Measurements from ENCODE around the gene ANO9. TPM values are rescaled to one million over a fixed set of nuclear protein-coding genes. Genes with fewer than 3 reads are reported as not detected.

Gene ANO9
- total RNA-seq, 4 donors from 2014 or later: 0.11 to 0.42 (median 0.32) TPM; not detected in 1

DNA sequence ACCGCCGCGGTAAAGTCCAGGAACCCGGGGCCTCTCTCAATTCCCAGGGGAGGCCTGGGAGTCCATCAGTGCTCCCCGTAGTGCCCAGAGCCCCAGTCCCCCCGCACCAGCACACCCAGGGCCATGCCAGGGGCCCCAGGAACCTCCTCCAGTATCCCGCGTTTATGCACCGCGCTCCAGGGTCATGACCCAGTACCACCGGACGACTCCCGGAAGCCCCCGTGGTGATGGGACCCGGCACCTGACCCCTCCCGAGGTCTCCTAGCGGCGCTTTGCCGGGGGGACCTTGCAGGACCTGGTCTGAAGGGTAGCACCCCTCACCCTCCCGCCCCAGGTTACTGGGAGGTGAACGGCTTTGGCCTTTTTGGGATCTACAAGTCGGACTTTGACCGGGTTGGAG lies 61.3 kb downstream of the ANO9 start:
- DNase-seq (ENCODE audit: extremely low spot score): no peak
- H3K27me3 ChIP-seq: peaks cover 0 to 29% (median 0%) of the 10 kb centered on the region in 4 donors
- no peaks in the 10 kb centered on the region for H3K4me1 ChIP-seq
- no peak for TF ChIP-seq POLR2A (IDR thresholded peaks at IDR 0.05; ENCODE audit: low read depth)
- TF ChIP-seq EP300 (IDR thresholded peaks at IDR 0.05): no peak
- TF ChIP-seq, protein P1, sequence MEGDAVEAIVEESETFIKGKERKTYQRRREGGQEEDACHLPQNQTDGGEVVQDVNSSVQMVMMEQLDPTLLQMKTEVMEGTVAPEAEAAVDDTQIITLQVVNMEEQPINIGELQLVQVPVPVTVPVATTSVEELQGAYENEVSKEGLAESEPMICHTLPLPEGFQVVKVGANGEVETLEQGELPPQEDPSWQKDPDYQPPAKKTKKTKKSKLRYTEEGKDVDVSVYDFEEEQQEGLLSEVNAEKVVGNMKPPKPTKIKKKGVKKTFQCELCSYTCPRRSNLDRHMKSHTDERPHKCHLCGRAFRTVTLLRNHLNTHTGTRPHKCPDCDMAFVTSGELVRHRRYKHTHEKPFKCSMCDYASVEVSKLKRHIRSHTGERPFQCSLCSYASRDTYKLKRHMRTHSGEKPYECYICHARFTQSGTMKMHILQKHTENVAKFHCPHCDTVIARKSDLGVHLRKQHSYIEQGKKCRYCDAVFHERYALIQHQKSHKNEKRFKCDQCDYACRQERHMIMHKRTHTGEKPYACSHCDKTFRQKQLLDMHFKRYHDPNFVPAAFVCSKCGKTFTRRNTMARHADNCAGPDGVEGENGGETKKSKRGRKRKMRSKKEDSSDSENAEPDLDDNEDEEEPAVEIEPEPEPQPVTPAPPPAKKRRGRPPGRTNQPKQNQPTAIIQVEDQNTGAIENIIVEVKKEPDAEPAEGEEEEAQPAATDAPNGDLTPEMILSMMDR (IDR thresholded peaks at IDR 0.05): no peak
- TF ChIP-seq POLR2AphosphoS5 (IDR thresholded peaks at IDR 0.05): no peak
- no peak overlapping the region for H3K27ac ChIP-seq (replicated peaks in 1 of 4)
- peaks cover 0 to 25% (median 2%) of the 10 kb centered on the region in 4 donors for H3K36me3 ChIP-seq
- H3K4me3 ChIP-seq: no peak overlapping the region
- 91% methylated on average over 11 of the region's 23 CpGs for WGBS
- intact Hi-C loops (cut with DNase I): no loop called here
- no peaks in the 10 kb centered on the region for H3K9me3 ChIP-seq

DNA sequence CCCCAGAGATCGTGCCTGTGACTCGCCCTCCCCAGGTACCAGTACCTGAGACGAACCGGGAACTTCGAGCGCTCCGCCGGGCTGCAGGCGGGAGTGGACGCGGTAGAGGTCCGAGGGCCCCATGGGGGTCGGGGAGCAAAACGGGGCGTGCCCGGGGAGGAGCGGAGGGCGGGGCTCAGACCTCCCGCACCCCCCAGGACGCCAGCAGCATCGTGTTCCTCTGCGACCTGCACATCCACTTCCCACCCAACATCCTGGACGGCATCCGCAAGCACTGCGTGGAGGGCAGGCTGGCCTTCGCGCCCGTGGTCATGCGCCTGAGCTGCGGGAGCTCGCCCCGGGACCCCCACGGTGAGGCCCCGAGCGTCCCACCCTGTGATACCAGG lies 61.7 kb downstream of the ANO9 start:
- no peak for DNase-seq (ENCODE audit: extremely low spot score)
- intact Hi-C loops (cut with DNase I): no loop called here
- Histone ChIP-seq H3K27me3 (peaks cover 0 to 29% (median 0%) of the 10 kb centered on the region in 4 donors), H3K36me3 (peaks cover 0 to 27% (median 2%) of the 10 kb centered on the region in 4 donors), H3K4me1 (no peaks in the 10 kb centered on the region), H3K27ac (replicated peaks in 1 of 4) (no peak overlapping the region), H3K9me3 (no peaks in the 10 kb centered on the region), H3K4me3 (no peak overlapping the region)
- TF ChIP-seq POLR2A (IDR thresholded peaks at IDR 0.05; ENCODE audit: low read depth) (no peak), EP300 (IDR thresholded peaks at IDR 0.05) (no peak), POLR2AphosphoS5 (IDR thresholded peaks at IDR 0.05) (no peak)
- TF ChIP-seq, protein P1 (IDR thresholded peaks at IDR 0.05): no peak
- 86% methylated on average over 27 of the region's 35 CpGs for WGBS

DNA sequence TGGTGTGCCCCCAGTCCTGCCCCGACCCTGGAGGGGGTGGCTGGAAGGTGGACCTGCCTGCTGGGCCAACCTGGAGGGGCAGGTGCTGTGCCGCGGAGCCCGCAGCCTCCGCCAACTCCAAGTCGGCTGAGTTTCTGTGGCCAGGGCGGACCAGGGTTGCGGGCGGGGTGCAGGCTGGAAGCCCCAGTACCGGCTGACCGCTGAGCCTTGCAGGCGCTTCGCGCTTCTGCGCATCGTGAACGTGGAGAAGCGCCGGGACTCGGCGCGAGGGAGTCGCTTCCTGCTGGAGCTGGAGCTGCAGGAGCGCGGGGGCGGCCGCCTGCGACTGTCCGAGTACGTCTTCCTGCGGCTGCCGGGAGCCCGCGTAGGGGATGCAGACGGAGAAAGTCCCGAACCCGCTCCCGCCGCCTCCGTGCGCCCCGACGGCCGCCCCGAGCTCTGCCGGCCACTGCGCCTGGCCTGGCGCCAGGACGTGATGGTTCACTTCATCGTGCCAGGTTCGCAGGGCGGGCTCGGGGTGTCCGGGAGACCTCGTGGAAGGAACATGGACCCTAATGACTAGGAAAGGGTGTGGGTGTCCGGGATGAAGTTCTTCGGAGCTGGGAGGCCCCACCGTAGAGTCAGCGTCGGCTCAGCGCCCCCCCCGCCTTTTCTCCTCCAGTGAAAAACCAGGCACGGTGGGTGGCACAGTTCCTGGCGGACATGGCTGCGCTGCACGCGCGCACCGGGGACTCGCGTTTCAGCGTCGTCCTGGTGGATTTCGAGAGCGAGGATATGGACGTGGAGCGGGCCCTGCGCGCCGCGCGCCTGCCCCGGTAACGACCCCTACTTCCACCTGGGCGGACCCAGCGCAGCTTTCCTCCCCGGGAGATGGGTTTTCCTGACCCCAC lies 62.4 kb downstream of the ANO9 start:
- no peak overlapping the region for H3K27ac ChIP-seq (replicated peaks in 1 of 4)
- DNase-seq (ENCODE audit: extremely low spot score): no peak
- intact Hi-C loops (cut with DNase I): no loop called here

DNA sequence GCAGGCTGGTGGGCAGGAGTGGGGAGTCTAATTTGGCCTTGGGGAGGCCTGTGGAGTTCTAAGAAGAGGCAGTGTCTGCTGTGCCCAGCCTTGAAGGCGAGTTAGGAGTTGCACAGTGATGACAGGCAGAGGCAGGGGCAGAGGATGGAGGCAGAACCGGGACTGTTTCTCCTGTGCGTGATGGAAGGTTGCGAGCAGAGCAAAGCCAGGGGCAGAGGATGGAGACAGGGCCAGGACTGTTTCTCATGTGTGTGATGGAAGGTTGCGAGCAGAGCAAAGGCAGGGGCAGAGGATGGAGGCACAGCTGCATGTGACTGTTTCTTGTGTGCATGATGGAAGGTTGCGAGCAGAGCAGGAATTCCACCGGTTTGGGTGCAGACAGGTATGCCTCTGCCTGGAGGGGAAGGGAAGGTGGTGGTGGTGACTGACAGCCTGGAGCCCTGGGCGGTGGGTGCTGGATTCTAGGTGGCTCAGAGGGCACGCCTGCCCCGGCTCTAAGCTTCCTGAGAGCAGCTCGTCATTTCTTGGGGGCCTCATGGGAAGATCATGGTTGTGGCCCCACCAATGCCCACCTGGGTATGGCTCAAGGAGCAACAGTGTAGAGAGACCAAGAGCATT lies 63.8 kb downstream of the ANO9 start:
- DNase-seq (ENCODE audit: extremely low spot score): no peak
- intact Hi-C loops (cut with DNase I): no loop called here
- Histone ChIP-seq H3K9me3 (no peaks in the 10 kb centered on the region), H3K27ac (replicated peaks in 1 of 4) (no peak overlapping the region), H3K4me1 (no peaks in the 10 kb centered on the region), H3K4me3 (no peak overlapping the region), H3K27me3 (peaks cover 0 to 18% (median 0%) of the 10 kb centered on the region in 4 donors), H3K36me3 (peaks cover 0 to 33% (median 2%) of the 10 kb centered on the region in 4 donors)
- WGBS: 82% methylated on average over 9 of the region's 11 CpGs
- TF ChIP-seq, protein P1 (IDR thresholded peaks at IDR 0.05): no peak
- no peak for TF ChIP-seq EP300 (IDR thresholded peaks at IDR 0.05)
- TF ChIP-seq POLR2AphosphoS5 (IDR thresholded peaks at IDR 0.05): no peak
- no peak for TF ChIP-seq POLR2A (IDR thresholded peaks at IDR 0.05; ENCODE audit: low read depth)

More for the DNA sequence above, 62.4 kb downstream of the ANO9 start:
- H3K9me3 ChIP-seq: no peaks in the 10 kb centered on the region
- H3K36me3 ChIP-seq: peaks cover 0 to 27% (median 2%) of the 10 kb centered on the region in 4 donors
- no peak for TF ChIP-seq POLR2AphosphoS5 (IDR thresholded peaks at IDR 0.05)
- no peak for TF ChIP-seq POLR2A (IDR thresholded peaks at IDR 0.05; ENCODE audit: low read depth)
- TF ChIP-seq EP300 (IDR thresholded peaks at IDR 0.05): no peak
- TF ChIP-seq, protein P1 (IDR thresholded peaks at IDR 0.05): no peak
- H3K27me3 ChIP-seq: peaks cover 0 to 25% (median 0%) of the 10 kb centered on the region in 4 donors
- WGBS: 90% methylated on average over 60 of the region's 87 CpGs
- no peak overlapping the region for H3K4me3 ChIP-seq
- no peaks in the 10 kb centered on the region for H3K4me1 ChIP-seq

Measured in esophagus muscularis mucosa (tissue), 4 donors.